ENCODE results near the gene CHAD.
"Not testable (repeated sequence)": the region's sequence is repeated elsewhere in the genome, so short reads cannot be mapped to it uniquely, and the experiment has no call there.

Gene CHAD

GRCh38 chr17:50457621-50458020 is 11.1 kb downstream of the CHAD start:
- no peak for DNase-seq (ENCODE audit: low spot score)

- DNase-seq (ENCODE audit: low spot score) = no peak
These were observed 14.8 kb downstream of the CHAD start for GRCh38 chr17:50453901-50454300.

- DNase-seq (ENCODE audit: low spot score) = no peak
These were observed 15.9 kb downstream of the CHAD start for GRCh38 chr17:50452630-50453300.

GRCh38 chr17:50451943-50452629 is 16.6 kb downstream of the CHAD start:
- no peak for DNase-seq (ENCODE audit: low spot score)

GRCh38 chr17:50448643-50449042 is 20.0 kb downstream of the CHAD start:
- no peak for DNase-seq (ENCODE audit: low spot score)

- no peak for DNase-seq (ENCODE audit: low spot score)
These were observed 20.6 kb downstream of the CHAD start for GRCh38 chr17:50447870-50448595.

- DNase-seq (ENCODE audit: low spot score) = no peak
These were observed 22.9 kb downstream of the CHAD start for GRCh38 chr17:50445730-50446325.

- DNase-seq (ENCODE audit: low spot score) = no peak
These were observed 23.6 kb downstream of the CHAD start for GRCh38 chr17:50444841-50445715.

- DNase-seq (ENCODE audit: low spot score) = no peak
These were observed 25.1 kb downstream of the CHAD start for GRCh38 chr17:50443505-50443974.

GRCh38 chr17:50440838-50441829 is 27.5 kb downstream of the CHAD start:
- DNase-seq (ENCODE audit: low spot score) = no peak

GRCh38 chr17:50440172-50440837 is 28.4 kb downstream of the CHAD start:
- DNase-seq (ENCODE audit: low spot score) = no peak

GRCh38 chr17:50439008-50439407 is 29.7 kb downstream of the CHAD start:
- DNase-seq (ENCODE audit: low spot score) = no peak

- DNase-seq (ENCODE audit: low spot score) = no peak
These were observed 31.3 kb downstream of the CHAD start for GRCh38 chr17:50437409-50437808.

- DNase-seq (ENCODE audit: low spot score) = no peak
These were observed 36.4 kb downstream of the CHAD start for GRCh38 chr17:50432125-50432762.

- no peak for DNase-seq (ENCODE audit: low spot score)
These were observed 37.7 kb downstream of the CHAD start for GRCh38 chr17:50430821-50431618.

- DNase-seq (ENCODE audit: low spot score) = no peak
These were observed 38.9 kb downstream of the CHAD start for GRCh38 chr17:50429793-50430192.

- no peak for DNase-seq (ENCODE audit: low spot score)
These were observed 39.8 kb downstream of the CHAD start for GRCh38 chr17:50428831-50429424.

- DNase-seq (ENCODE audit: low spot score) = not testable (repeated sequence)
These were observed 40.6 kb downstream of the CHAD start for GRCh38 chr17:50428126-50428525.

Data from activated CD4-positive, alpha-beta T cell treated with anti-CD3 and anti-CD28 coated beads, Interleukin-2, Interleukin-4, amounts not matched to agents 100 ng/mL and 50 ng/mL, durations not matched to agents 16 hours and 8 hours (primary cell).